Liver (tissue), 2 donors: ENCODE results near the gene GRN.

Experiments
- HNF4G ChIP-seq: IDR thresholded peaks from 2 replicates; pipeline ENCODE4 v1.6.1; 2016; ENCODE audit warnings: antibody characterized with exemption
- NR2F2 ChIP-seq: IDR thresholded peaks from 2 replicates; pipeline ENCODE4 v1.6.1; 2016; ENCODE audit warnings: antibody characterized with exemption
- REST ChIP-seq: IDR thresholded peaks from 2 replicates; pipeline ENCODE4 v1.6.1; 2016; ENCODE audit warnings: antibody characterized with exemption, mild to moderate bottlenecking
- YY1 ChIP-seq: IDR thresholded peaks from 2 replicates; pipeline ENCODE4 v1.6.1; 2016; ENCODE audit warnings: antibody characterized with exemption, mild to moderate bottlenecking
- donor health status: healthy.

GRCh38 chr17:44322236-44322895 is 22.7 kb upstream of the GRN start:
- TF ChIP-seq REST (no peak), NR2F2 (no peak), YY1 (no peak), HNF4G (no peak)
